ENCODE results near the gene YWHAE.
"Not testable (repeated sequence)": the region's sequence is repeated elsewhere in the genome, so short reads cannot be mapped to it uniquely, and the experiment has no call there.

YWHAE gene

GRCh38 chr17:1373707-1374237, 26.2 kb downstream of the YWHAE start:
- no peak for DNase-seq

GRCh38 chr17:1372618-1373017, 27.4 kb downstream of the YWHAE start:
- no peak for DNase-seq

- DNase-seq, result no peak
Measured at GRCh38 chr17:1371893-1372590, 28.0 kb downstream of the YWHAE start.

- no peak for DNase-seq
Measured at GRCh38 chr17:1368588-1368987, 31.4 kb downstream of the YWHAE start.

GRCh38 chr17:1367351-1367745, 32.7 kb downstream of the YWHAE start:
- DNase-seq, result no peak

- DNase-seq, result no peak
Measured at GRCh38 chr17:1366234-1366633, 33.8 kb downstream of the YWHAE start.

GRCh38 chr17:1365445-1366039, 34.5 kb downstream of the YWHAE start:
- DNase-seq, result peak in 1 of 2 experiments; percentile 11

GRCh38 chr17:1362964-1363363, 37.1 kb downstream of the YWHAE start:
- DNase-seq, result no peak

- DNase-seq, result no peak
Measured at GRCh38 chr17:1362065-1362848, 37.8 kb downstream of the YWHAE start.

- DNase-seq, result no peak
Measured at GRCh38 chr17:1360975-1361374, 39.0 kb downstream of the YWHAE start.

GRCh38 chr17:1360315-1360714, 39.7 kb downstream of the YWHAE start:
- not testable (repeated sequence) for DNase-seq

- DNase-seq, result no peak
Measured at GRCh38 chr17:1354030-1354429, 46.0 kb downstream of the YWHAE start.

- DNase-seq, result not testable (repeated sequence)
Measured at GRCh38 chr17:1352530-1352929, 47.5 kb downstream of the YWHAE start.

GRCh38 chr17:1351971-1352370, 48.1 kb downstream of the YWHAE start:
- no peak for DNase-seq

- no peak for DNase-seq
Measured at GRCh38 chr17:1351275-1351674, 48.7 kb downstream of the YWHAE start.

- no peak for DNase-seq
Measured at GRCh38 chr17:1347589-1348323, 52.3 kb downstream of the YWHAE start.

GRCh38 chr17:1344521-1344920, 55.5 kb downstream of the YWHAE start:
- DNase-seq, result no peak

- DNase-seq, result no peak
Measured at GRCh38 chr17:1343554-1343953, 56.5 kb downstream of the YWHAE start.

- no peak for DNase-seq
Measured at GRCh38 chr17:1340371-1340770, 59.7 kb downstream of the YWHAE start.

GRCh38 chr17:1331708-1332107, 68.3 kb downstream of the YWHAE start:
- DNase-seq, result no peak

GRCh38 chr17:1329745-1330343, 70.2 kb downstream of the YWHAE start:
- DNase-seq, result no peak

- no peak for DNase-seq
Measured at GRCh38 chr17:1328437-1328836, 71.6 kb downstream of the YWHAE start.

- DNase-seq, result no peak
Measured at GRCh38 chr17:1325766-1326165, 74.3 kb downstream of the YWHAE start.

Measured in NCI-H187 (cell line).